Natural killer cell (primary cell): ENCODE measurements around the gene CFAP54. TPM values are rescaled to one million over a fixed set of nuclear protein-coding genes. Genes with fewer than 3 reads are reported as not detected.

Experiments
- ATAC-seq, 3 donors: fragments of 150-1000 bp in 2 of 3; fragments of 200-7000 bp in 1 of 3; cut with Tn5 transposase; 1 replicate in 1 of 3; 2 replicates in 2 of 3; pipeline ENCODE4 v1.10.0; 2021; ENCODE audit warnings: mild to moderate bottlenecking in 2 of 3, moderate library complexity in 2 of 3
- DNase-seq, 2 donors: peaks; one replicate each; pipeline versions ENCODE4 v3.0.0 to v3.0.0-alpha.2; 2013 to 2021; ENCODE audit warnings: mixed read lengths in 1 of 2
- H3K27ac ChIP-seq: one replicate; pipeline ENCODE4 v1.5.1; 2013; ENCODE audit warnings: mild to moderate bottlenecking, low read length
- H3K27me3 ChIP-seq: one replicate; pipeline ENCODE4 v1.6.1; 2013; ENCODE audit warnings: low read length; ENCODE audit not compliant: control insufficient read depth, insufficient read depth
- H3K36me3 ChIP-seq: one replicate; pipeline ENCODE4 v1.6.1; 2013; ENCODE audit warnings: low read length; ENCODE audit not compliant: control insufficient read depth, insufficient read depth
- H3K4me1 ChIP-seq: one replicate; pipeline ENCODE4 v1.6.1; 2013; ENCODE audit warnings: low read length; ENCODE audit not compliant: control insufficient read depth, insufficient read depth
- H3K4me3 ChIP-seq: one replicate; pipeline ENCODE4 v1.5.1; 2013; ENCODE audit warnings: low read length
- H3K9me3 ChIP-seq: one replicate; pipeline ENCODE4 v1.6.1; 2013; ENCODE audit warnings: low read length; ENCODE audit not compliant: control insufficient read depth, insufficient read depth
- H3K27ac Mint-ChIP-seq, 2 donors: one replicate each; pipeline ENCODE4 v1.8.0; 2022; ENCODE audit warnings: mild to moderate bottlenecking in 2 of 2, mixed read lengths in 2 of 2, moderate library complexity in 1 of 2
- H3K27me3 Mint-ChIP-seq, 2 donors: one replicate each; pipeline ENCODE4 v1.8.0; 2022; ENCODE audit warnings: low read depth in 2 of 2, mixed read lengths in 2 of 2
- H3K36me3 Mint-ChIP-seq: one replicate; pipeline ENCODE4 v1.8.0; 2022; ENCODE audit warnings: mixed read lengths
- H3K4me1 Mint-ChIP-seq, 2 donors: one replicate each; pipeline ENCODE4 v1.8.0; 2022; ENCODE audit warnings: mixed read lengths in 2 of 2
- H3K4me3 Mint-ChIP-seq: one replicate; pipeline ENCODE4 v1.8.0; 2022; ENCODE audit warnings: mild to moderate bottlenecking, moderate library complexity, mixed read lengths
- H3K9me3 Mint-ChIP-seq, 2 donors: one replicate each; pipeline ENCODE4 v1.8.0; 2022; ENCODE audit warnings: mixed read lengths in 2 of 2
- CTCF ChIP-seq: fragments of 200-600 bp; IDR thresholded peaks from one replicate; pipeline ENCODE4 v1.8.0; 2022; ENCODE audit warnings: antibody characterized with exemption
- WGBS: methylation state at CpG from one replicate; pipeline ENCODE4 v1.1.7; 2013; ENCODE audit warnings: missing lambda C conversion rate; ENCODE audit not compliant: insufficient coverage; 5-methylcytosine and 5-hydroxymethylcytosine counted together
- intact Hi-C: fragments of 100-400 bp; cut with micrococcal nuclease; formaldehyde crosslinking; loops from one replicate; pipeline ENCODE4 v1.14.2; 2022
- total RNA-seq, 4 donors: library from RNA; stranded (reverse); fragments of 120-200 nt in 1 of 4; gene quantifications; one replicate each; pipeline versions ENCODE4 v1.2.3 to v1.2.4, GENCODE V29; 2013 to 2022

Gene CFAP54
- total RNA-seq, 3 donors from 2014 or later (not counting 1 experiment from before 2014, with no cell fraction given), result 0.56 to 1.5 (median 1.2) TPM

DNA sequence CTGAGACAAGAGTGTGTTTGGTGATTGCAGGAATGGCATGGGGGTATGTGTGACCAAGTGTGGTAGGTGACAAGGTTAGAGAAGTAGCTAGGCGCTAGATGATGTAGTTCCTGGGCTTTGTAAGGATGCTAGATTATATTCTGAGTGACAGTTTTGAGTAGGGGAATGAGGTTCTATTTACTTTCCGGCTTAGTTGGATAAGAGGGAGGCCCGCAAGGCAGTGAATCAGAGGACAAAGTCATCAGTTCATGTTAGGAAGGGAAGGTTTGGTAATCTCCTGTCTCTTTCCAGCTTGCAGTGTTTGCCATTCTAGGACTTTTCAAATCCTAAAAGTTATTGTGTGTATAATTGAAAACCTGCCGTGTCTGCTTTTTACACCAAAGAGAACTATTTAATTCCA is 45.0 kb downstream of the CFAP54 start:
- WGBS, result 93% methylated on average over 4 of the region's 4 CpGs
- H3K27ac Mint-ChIP-seq, result no peak overlapping the region
- intact Hi-C loops, result no loop called here
- no peak overlapping the region for H3K4me3 Mint-ChIP-seq
- H3K9me3 Mint-ChIP-seq, result no peaks in the 10 kb centered on the region
- no peaks in the 10 kb centered on the region for H3K4me1 Mint-ChIP-seq
- no peaks in the 10 kb centered on the region for H3K4me1 ChIP-seq
- H3K27me3 Mint-ChIP-seq, result peaks cover 13 to 19% of the 10 kb centered on the region in 2 donors
- no peaks in the 10 kb centered on the region for H3K36me3 ChIP-seq
- no peaks in the 10 kb centered on the region for H3K36me3 Mint-ChIP-seq
- no peaks in the 10 kb centered on the region for H3K27me3 ChIP-seq
- H3K4me3 ChIP-seq, result no peak overlapping the region
- no peak overlapping the region for H3K27ac ChIP-seq
- no peak for DNase-seq
- no peak for ATAC-seq
- no peak for TF ChIP-seq CTCF
- H3K9me3 ChIP-seq, result no peaks in the 10 kb centered on the region

DNA sequence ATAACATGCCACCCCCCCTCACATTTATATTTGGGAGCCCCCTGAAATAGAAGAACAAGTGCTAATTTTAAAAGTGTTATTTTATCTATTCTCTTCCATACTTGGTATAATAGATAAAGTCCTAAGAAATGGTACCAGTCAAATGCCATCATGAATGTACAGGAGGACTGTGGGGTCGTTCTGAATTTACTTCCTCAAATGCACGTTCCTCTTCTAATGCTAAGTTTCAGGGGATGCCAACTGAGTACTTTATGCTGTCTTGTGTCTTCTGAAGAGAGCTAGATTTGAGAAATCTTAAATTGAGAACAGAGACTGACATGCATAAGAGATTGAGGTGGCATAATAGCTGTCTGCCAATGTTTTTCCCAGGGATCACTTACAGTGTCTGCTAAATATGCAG is 59.0 kb downstream of the CFAP54 start:
- H3K36me3 Mint-ChIP-seq, result no peaks in the 10 kb centered on the region
- WGBS, result 0% methylated on average over 2 of the region's 2 CpGs
- Histone ChIP-seq H3K4me3 (no peak overlapping the region), H3K27me3 (no peaks in the 10 kb centered on the region), H3K27ac (no peak overlapping the region), H3K9me3 (no peaks in the 10 kb centered on the region), H3K36me3 (no peaks in the 10 kb centered on the region), H3K4me1 (no peaks in the 10 kb centered on the region)
- ATAC-seq (no peak), DNase-seq (no peak)
- H3K27me3 Mint-ChIP-seq, result peaks cover 12 to 14% of the 10 kb centered on the region in 2 donors
- H3K27ac Mint-ChIP-seq, result no peak overlapping the region
- H3K4me1 Mint-ChIP-seq, result no peaks in the 10 kb centered on the region
- intact Hi-C loops, result no loop called here
- H3K4me3 Mint-ChIP-seq, result no peak overlapping the region
- H3K9me3 Mint-ChIP-seq, result no peaks in the 10 kb centered on the region
- no peak for TF ChIP-seq CTCF

DNA sequence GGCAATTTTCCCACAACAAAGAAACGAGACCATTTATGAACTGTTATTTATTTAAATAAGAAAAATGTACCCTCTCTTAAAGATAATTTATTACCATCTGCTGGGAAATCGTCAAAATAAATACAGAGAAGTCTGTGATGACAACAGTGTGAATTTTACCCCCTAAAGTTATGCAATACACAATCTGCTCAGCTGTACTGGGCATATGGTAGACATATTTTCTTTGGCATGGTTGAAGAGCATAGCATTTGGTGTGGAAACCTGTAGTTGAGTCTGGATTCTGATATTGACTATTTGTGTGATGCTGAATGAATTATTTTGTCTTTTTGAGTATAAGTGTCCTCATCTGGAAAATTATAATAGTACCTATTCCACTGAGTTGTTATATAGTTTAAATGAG is 60.0 kb downstream of the CFAP54 start:
- H3K4me1 ChIP-seq, result no peaks in the 10 kb centered on the region
- no peak overlapping the region for H3K27ac ChIP-seq
- TF ChIP-seq CTCF, result no peak
- no CpG with 5 or more reads among the region's 2 CpGs for WGBS
- H3K36me3 Mint-ChIP-seq, result no peaks in the 10 kb centered on the region
- intact Hi-C loops, result no loop called here
- peaks cover 4% of the 10 kb centered on the region for H3K27me3 ChIP-seq
- ATAC-seq, result no peak
- H3K27me3 Mint-ChIP-seq, result peaks cover 16 to 18% of the 10 kb centered on the region in 2 donors
- no peak for DNase-seq
- H3K9me3 Mint-ChIP-seq, result no peaks in the 10 kb centered on the region
- no peaks in the 10 kb centered on the region for H3K9me3 ChIP-seq
- no peaks in the 10 kb centered on the region for H3K36me3 ChIP-seq
- H3K4me3 Mint-ChIP-seq, result no peak overlapping the region
- no peaks in the 10 kb centered on the region for H3K4me1 Mint-ChIP-seq
- H3K4me3 ChIP-seq, result no peak overlapping the region
- H3K27ac Mint-ChIP-seq, result no peak overlapping the region

DNA sequence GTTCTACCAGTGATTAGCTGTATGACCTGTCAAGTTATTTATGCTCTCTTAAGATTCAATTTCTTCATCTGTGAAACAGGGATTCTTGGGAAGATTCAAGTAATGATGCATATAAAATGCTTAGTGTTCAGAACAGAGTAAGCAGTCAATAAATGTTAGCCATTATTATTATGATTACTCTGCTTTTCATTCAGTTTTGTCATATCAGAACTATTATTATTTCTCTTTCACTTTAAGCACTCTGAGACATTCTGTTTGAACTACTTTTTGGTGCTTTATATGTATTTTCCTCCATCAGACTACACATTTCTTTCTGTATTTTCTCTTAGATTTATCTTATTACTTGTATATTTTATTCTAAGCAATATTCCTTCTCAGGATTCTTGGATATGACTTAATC is 81.2 kb downstream of the CFAP54 start:
- H3K4me1 ChIP-seq, result no peaks in the 10 kb centered on the region
- H3K27ac Mint-ChIP-seq, result no peak overlapping the region
- H3K36me3 Mint-ChIP-seq, result no peaks in the 10 kb centered on the region
- H3K4me3 ChIP-seq, result no peak overlapping the region
- DNase-seq (no peak), ATAC-seq (no peak)
- no peaks in the 10 kb centered on the region for H3K36me3 ChIP-seq
- H3K9me3 Mint-ChIP-seq, result no peaks in the 10 kb centered on the region
- H3K4me3 Mint-ChIP-seq, result no peak overlapping the region
- TF ChIP-seq CTCF, result no peak
- no peaks in the 10 kb centered on the region for H3K9me3 ChIP-seq
- no peaks in the 10 kb centered on the region for H3K4me1 Mint-ChIP-seq
- peaks cover 5% of the 10 kb centered on the region for H3K27me3 ChIP-seq
- H3K27ac ChIP-seq, result no peak overlapping the region
- H3K27me3 Mint-ChIP-seq, result peaks cover 14 to 63% of the 10 kb centered on the region in 2 donors
- intact Hi-C loops, result no loop called here
